Endothelial cell (in vitro differentiated cells): ENCODE results near the gene KIF2A. TPM values are rescaled to one million over a fixed set of nuclear protein-coding genes. Genes with fewer than 3 reads are reported as not detected.

Experiments used
- DNase-seq: peaks from one replicate; pipeline ENCODE4 v3.0.0; 2021; ENCODE audit warnings: low spot score
- H3K27ac Mint-ChIP-seq: one replicate; pipeline ENCODE4 v1.8.0; 2021; ENCODE audit warnings: mixed read lengths, inconsistent platforms; ENCODE audit not compliant: unreplicated experiment
- H3K27me3 Mint-ChIP-seq: one replicate; pipeline ENCODE4 v1.8.0; 2021; ENCODE audit warnings: mild to moderate bottlenecking, moderate library complexity, mixed read lengths, inconsistent platforms; ENCODE audit not compliant: unreplicated experiment
- H3K36me3 Mint-ChIP-seq: one replicate; pipeline ENCODE4 v1.8.0; 2021; ENCODE audit warnings: mild to moderate bottlenecking, low read depth, mixed read lengths, inconsistent platforms; ENCODE audit not compliant: unreplicated experiment
- H3K4me1 Mint-ChIP-seq: one replicate; pipeline ENCODE4 v1.8.0; 2021; ENCODE audit warnings: mild to moderate bottlenecking, mixed read lengths, inconsistent platforms; ENCODE audit not compliant: unreplicated experiment
- H3K4me3 Mint-ChIP-seq: one replicate; pipeline ENCODE4 v1.8.0; 2021; ENCODE audit warnings: mild to moderate bottlenecking, mixed read lengths, inconsistent platforms; ENCODE audit not compliant: unreplicated experiment
- H3K9me3 Mint-ChIP-seq: one replicate; pipeline ENCODE4 v1.8.0; 2021; ENCODE audit warnings: mixed read lengths, inconsistent platforms; ENCODE audit not compliant: unreplicated experiment
- total RNA-seq: library from RNA; stranded (reverse); fragmentation: NEBNext Ultra II Directional; extraction: Animal tissue kit (Norgen Biotek cat#: 25700); gene quantifications from one replicate; pipeline ENCODE4 v1.2.1, GENCODE V29; 2021; ENCODE audit not compliant: unreplicated experiment
- TF ChIP-seq, protein P1 (sequence below): fragments of 200-600 bp; sonication (generic); IDR thresholded peaks from one replicate; pipeline ENCODE4 v1.5.0; 2021; ENCODE audit warnings: antibody characterized with exemption; ENCODE audit not compliant: unreplicated experiment

Gene KIF2A
- total RNA-seq, 1 donor from 2014 or later = 56.8 TPM

DNA sequence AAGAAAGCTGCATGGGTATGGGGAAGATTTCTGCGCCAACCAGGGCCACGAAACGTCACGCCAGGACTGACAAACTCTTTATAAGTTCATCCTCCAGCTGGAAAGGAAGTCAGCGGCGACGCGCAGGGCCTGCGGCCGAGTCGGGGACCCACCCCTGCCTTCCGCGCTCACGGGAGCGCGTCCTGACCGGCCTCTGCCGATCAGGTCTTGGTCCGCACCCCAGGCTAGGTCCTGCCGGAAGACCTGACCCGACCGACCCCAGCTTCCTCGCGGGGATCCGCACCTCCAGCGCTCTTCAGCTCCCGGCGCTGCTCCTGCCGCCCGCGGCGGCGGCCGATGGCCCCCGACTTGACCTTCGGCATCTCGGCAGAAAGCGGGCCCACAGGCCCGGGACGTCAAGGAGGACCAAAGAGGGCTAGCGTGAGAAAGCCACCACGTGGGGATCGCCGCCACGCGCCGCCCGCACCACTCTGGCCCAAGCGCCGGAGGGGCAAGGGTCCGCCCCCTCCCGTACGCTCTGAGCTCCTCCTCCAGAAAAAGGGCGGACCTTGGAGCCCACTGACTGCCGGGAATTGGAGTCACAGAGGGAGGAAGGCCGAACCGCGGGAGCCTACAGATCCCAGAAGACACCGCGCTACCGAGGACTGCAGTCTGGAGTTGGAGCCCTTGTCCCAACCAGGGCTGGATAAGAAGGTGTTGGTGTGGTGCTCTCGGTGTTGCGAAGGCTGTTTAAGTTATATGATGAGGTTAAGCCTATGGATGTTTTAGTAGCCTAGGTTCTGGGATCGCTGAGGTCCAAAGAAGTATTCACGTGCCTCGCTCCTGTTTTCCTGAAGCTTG, 97.6 kb downstream of the KIF2A start, which contains the start of gene DIMT1:
DIMT1 (minus strand) TSS at position 495 of the 840 bp plus-strand sequence; CDS start at position 362, 133 bp downstream.
- Mint-ChIP-seq H3K36me3 (no peaks in the 10 kb centered on the region), H3K27me3 (no peaks in the 10 kb centered on the region), H3K4me1 (peaks cover 11% of the 10 kb centered on the region), H3K9me3 (no peaks in the 10 kb centered on the region), H3K27ac (peak within 1 kb of the TSS; percentile 96), H3K4me3 (peak within 1 kb of the TSS; percentile 97)
- TF ChIP-seq, protein P1, sequence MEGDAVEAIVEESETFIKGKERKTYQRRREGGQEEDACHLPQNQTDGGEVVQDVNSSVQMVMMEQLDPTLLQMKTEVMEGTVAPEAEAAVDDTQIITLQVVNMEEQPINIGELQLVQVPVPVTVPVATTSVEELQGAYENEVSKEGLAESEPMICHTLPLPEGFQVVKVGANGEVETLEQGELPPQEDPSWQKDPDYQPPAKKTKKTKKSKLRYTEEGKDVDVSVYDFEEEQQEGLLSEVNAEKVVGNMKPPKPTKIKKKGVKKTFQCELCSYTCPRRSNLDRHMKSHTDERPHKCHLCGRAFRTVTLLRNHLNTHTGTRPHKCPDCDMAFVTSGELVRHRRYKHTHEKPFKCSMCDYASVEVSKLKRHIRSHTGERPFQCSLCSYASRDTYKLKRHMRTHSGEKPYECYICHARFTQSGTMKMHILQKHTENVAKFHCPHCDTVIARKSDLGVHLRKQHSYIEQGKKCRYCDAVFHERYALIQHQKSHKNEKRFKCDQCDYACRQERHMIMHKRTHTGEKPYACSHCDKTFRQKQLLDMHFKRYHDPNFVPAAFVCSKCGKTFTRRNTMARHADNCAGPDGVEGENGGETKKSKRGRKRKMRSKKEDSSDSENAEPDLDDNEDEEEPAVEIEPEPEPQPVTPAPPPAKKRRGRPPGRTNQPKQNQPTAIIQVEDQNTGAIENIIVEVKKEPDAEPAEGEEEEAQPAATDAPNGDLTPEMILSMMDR = no peak
- DNase-seq = peak; percentile 92

DNA sequence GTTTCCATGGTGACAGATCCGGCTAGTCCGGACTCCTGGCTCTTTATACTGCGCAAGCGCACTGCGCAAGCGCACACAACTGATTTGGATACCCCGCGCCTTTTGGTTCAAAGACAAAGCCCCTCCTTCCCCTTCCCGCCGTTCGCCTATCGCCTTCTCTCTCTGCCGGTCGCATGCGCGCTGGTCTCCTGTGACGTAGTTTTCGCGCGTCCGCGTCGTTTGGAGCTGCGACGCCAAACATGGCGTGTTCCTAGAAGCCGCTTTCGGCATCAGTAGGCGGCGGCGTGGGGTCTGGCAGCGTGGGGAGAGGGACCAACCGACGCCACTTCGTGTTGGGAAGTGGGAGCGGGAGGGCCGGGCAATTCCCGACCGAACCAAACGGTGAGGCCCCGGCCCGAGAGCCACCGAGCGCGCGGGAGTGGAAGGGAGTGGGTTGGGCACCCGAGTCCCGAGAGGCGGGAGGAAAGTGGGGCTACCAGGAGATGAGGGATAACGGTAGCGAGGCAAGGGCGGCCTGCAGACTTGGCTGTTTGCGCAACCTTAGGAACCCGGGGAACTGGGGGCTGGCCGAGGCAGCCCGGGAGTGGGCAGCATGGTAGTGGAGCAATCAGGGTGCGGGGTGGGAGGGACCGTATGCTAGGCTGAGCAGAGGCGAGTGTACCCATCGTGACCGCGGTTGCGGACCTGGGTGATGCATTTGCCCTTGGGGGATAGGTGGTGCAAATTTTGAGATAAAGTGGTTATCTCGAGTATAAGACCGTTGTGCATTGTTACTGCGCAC, 106.7 kb downstream of the KIF2A start, which contains the start of gene IPO11:
IPO11 (plus strand) TSS at position 215 of the 781 bp plus-strand sequence. CDS start 24,517 bp downstream, outside the sequence.
- Mint-ChIP-seq H3K4me3 (peak within 1 kb of the TSS; percentile 92), H3K27me3 (peaks cover 3% of the 10 kb centered on the region), H3K4me1 (peaks cover 9% of the 10 kb centered on the region), H3K36me3 (no peaks in the 10 kb centered on the region), H3K9me3 (no peaks in the 10 kb centered on the region), H3K27ac (peak within 1 kb of the TSS; percentile 96)
- TF ChIP-seq, protein P1 = no peak
- DNase-seq = peak; percentile 96

DNA sequence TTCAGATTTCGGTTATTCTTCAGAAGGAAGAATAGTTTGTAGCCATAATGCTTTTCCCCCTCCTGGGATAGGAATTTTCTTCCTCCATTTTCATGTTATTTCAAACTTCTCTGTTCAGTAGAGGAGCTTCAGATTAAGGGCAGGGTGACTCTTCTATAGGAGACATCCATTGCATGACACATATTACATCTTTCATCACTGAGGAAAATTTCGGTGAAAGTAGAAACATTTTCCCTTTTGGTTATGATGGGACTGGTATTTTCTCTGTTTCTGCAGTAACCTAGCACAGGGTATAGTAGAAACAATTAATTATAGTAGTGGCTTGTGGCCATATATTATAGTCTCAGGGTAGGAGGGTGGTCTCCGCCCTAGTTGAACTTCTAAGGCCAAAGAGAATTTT, 107.7 kb downstream of the KIF2A start:
- H3K9me3 Mint-ChIP-seq = no peaks in the 10 kb centered on the region
- H3K4me1 Mint-ChIP-seq = peaks cover 9% of the 10 kb centered on the region
- TF ChIP-seq, protein P1 = no peak
- peaks cover 3% of the 10 kb centered on the region for H3K27me3 Mint-ChIP-seq
- H3K4me3 Mint-ChIP-seq = peak overlapping the region; percentile 92
- no peaks in the 10 kb centered on the region for H3K36me3 Mint-ChIP-seq
- DNase-seq = no peak
- H3K27ac Mint-ChIP-seq = peak overlapping the region; percentile 96

DNA sequence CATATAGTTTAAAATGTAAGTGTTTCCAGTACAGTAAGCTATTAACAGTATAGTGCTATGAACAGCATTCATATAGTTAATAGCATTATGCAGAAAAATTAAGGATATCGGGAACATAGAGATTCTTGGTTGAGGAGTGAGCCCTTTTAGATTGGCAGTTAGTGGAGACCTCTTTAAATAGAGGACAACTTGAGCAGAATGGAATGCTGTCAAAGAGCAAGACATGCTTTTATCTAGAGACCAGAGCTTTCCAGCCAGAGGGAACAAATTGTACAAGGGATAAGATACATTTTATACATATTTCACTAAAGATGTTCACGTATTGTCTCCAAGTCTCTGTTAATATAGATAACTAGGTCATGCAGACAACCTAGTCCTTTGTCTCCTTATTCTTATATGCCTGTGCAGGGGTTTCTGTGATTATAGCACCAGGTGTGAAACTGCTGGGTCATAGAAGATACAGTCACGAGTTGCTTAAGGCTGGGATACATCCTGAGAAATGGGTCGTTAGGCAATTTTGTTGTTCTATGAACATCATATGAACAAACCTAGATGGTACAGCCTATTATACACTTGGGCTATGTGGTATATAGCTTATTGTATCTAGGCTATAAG, 112.6 kb downstream of the KIF2A start:
- no peaks in the 10 kb centered on the region for H3K36me3 Mint-ChIP-seq
- DNase-seq = no peak
- H3K27me3 Mint-ChIP-seq = no peaks in the 10 kb centered on the region
- peaks cover 5% of the 10 kb centered on the region for H3K4me1 Mint-ChIP-seq
- TF ChIP-seq, protein P1 = no peak
- H3K27ac Mint-ChIP-seq = no peak overlapping the region
- no peaks in the 10 kb centered on the region for H3K9me3 Mint-ChIP-seq
- H3K4me3 Mint-ChIP-seq = no peak overlapping the region
